Activated CD4-positive, alpha-beta T cell treated with anti-CD3 and anti-CD28 coated beads, Interleukin-2, amount 50 U/mL, for 1 hour (primary cell): Measurements from ENCODE around the gene EYA4.

Source experiments
- DNase-seq: peaks from one replicate; pipeline ENCODE4 v3.0.0-alpha.2; 2020

Gene EYA4

DNA sequence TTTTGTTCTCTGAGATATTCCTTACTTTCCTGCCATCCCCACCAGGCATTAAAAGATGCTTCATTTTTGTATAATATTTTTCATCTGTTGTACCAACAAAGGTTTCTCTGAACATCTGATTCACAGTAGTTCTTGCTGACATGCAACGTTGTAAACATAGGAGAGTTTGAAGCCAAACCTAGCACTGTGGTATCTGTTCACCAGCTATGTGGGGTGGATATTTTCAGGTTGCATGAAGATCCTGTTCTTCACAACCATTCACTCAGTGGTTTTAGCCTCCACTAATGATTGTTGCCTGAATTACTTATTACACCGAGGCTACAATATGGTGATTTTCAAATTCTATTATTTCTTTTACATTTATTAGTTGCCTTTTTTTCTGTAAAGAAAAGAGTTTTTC is 56.5 kb downstream of the EYA4 start:
- DNase-seq, result no peak

DNA sequence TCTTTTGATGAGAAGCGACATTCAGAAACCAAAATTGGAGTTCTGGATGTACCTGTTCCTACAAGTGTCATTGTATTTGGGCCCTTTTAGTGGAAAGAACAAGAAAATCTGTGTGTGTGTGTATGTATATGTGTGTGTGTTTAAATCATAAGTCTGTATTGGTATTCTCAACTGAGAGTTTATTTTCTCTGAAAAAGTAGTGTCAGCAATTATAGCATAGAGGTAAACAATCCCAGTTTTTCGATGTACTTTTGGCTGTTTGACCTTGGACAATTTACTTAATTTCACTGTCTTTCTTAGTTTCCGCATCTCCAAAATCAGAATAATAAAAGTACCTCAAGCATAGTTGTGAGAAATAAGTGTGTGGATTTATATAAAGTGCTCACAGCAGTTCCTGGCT is 57.2 kb downstream of the EYA4 start:
- no peak for DNase-seq

DNA sequence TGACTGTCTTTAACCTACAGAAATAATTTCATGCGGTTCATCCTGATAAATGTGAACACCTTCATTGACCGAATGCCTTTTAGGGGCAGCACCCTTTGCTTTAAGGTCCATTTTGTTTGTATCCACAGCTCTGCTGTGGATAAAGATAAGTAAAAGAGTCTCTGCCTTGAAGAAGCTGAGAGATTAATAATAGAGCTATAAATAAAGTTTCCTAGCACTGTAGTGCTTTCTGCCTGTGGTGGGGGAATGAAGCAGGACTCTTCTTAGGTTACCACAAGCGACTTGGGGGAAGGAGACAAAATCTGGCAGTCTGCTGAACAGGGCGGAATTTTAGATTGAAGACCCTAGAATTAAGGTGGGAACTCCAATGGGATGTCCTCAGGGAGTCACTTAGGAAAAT is 57.6 kb downstream of the EYA4 start:
- no peak for DNase-seq

DNA sequence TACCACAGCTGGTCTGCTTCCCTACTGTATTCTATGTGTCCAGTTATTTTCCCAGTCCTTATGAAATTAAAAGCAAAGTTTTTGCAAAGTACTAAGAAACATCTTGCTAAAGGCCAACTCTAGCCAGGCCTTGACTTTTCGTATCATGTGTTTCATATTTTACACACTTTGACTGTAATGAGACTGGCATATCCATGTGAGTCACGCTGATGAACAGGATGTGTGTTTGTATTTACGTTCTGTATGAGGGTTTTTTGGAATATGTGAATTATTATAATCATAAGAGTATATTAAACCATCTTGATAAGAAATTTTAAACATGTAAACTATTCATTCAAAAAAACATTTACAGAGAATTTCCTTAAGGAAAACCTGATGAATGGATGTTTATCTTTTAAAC is 59.7 kb downstream of the EYA4 start:
- DNase-seq, result no peak

DNA sequence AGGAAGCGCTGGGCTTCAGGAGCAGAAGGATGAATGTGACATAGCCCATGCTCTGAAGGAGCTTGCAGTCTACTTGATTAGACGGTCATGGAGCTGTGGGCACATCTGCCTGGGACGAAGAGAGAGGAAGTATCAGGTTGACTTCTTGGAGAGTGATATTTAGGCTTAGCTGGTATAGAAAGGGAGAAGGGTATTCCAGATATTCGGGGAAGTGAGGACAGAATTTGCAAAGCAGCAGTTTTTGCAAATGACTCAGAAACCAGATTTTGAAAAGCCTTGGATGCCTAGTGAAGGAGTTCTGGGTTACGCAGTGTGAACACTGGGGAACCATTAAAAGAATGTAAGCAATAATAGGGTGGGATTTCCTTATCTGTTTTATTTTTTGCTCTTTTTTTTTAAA is 60.7 kb downstream of the EYA4 start:
- DNase-seq, result no peak

DNA sequence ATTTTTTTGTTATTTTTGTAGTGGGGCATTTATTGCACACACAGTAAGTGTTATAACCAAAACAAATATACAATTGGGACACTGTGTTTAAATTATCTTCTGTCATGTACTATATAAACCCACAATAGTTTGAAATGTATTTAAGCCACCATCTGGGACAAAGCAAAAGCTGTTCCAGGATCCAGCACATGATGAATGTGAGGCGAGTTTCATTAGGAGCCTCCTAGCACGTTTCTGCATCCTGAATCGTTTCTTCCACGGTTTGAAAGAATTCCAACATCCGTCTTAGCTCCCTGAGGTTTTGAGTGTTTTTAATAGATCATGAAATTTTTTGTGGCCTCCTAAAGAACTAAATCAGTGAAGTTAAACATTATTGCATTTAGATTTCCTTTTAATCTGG is 65.8 kb downstream of the EYA4 start:
- no peak for DNase-seq

DNA sequence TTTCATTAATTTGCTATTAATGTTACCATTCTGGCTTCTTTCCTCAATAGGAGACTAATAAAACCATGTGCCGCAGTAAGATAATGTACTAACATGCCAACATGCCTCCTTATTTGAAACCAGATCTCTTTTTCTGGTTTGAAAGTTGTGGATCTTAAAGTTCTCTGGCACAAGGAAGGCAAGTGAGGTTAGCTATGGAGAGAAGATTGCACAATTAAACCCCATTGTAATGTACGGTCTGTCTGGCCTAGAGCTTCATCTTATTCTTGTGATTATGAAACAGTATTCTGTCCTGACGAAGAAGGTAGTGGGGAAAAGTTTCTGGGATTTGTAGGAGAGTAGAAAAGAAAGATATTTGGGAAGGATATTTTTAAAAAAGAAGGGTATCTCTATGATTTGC is 68.4 kb downstream of the EYA4 start:
- no peak for DNase-seq

DNA sequence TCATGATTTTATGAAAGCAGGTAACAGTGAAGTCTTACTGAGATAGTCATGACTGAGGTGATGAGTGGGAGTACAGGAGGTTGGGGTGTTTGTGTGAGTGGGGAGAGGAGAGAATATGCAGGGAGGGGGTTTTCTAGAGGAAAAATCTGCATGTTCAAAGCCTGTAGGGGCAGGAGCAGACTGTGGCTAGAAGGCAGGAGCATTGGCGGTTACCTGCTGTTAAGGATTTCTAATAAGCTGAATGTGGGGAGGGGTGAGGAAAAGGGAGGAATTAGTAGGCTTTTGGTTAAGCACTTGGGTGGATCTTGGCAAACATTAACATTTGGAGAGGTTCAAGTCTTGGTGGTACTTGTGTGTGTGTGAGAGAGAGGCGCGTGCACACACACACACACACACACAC is 70.8 kb downstream of the EYA4 start:
- no peak for DNase-seq

DNA sequence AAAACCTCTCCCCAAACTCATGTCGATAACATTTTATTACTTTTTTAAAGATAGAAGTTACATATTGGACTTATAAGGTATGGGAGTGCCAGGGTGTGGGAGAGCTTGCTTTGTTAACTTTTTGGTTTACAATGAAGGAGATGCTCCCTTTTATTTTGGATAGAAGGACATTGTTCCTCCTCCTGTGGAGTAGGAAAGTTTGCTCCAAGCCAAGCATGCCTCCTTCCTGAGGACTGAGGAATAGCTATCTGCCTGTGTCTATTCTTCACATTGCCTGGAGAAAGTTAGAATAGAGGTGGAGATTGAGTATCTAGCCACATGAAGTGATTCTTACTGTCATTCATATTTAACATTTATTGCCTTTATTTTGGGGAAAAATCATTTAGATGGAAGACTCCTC is 71.9 kb downstream of the EYA4 start:
- DNase-seq, result no peak

DNA sequence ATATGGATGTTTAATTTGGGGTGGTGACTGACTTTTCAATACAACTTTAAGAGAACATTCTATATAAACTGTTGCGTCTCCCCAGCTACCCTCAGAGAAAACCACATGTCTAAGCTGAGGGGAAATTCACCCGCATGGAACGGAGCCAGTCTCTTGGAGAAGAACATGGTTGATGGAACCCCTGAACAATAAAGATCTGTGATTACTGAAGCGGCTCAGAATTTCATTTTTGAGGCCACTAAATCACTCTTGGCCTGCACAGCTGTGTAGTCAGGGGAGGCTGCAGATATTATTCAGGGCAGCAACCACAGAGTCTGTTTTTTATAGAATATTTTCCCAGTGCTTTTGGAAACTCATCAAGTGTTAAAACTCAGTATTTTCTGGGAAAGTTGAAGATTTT is 73.8 kb downstream of the EYA4 start:
- DNase-seq, result no peak

DNA sequence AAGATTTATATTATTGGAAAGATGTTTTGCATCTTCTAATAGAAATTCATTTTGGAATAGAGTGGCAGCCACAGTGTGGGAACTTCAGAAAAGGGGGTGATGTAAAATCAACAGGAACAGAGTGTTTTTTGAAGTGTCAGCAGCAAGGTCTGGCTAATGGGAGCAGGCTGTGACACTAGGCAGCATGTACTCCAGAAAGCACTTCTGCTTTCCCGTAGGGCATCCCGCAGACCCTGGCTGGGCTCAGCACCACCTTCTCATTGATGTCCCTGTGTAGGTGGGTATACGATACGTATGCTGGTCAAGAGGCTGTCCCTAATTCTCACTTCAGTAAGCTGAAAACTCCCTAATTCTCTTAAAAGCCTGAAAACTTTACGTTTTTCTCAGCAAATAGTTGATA is 74.7 kb downstream of the EYA4 start:
- no peak for DNase-seq

DNA sequence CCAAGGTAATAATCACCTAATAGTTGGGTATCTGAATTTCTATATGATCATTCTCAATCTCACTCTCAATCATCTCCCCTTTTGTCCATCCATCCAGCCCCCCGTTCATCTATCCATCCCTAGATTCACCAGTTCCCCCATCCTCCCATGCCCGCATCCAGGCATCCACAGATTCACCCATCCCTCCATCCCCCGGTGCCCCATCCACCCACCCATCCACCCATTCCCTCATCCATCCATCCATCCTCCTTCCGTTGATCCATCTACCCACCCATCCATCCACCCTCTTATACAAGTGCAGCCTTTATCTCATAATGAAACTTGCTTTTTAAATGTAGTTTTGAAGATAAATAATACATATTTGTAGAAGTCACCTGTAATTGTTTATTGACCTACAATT is 76.5 kb downstream of the EYA4 start:
- no peak for DNase-seq

DNA sequence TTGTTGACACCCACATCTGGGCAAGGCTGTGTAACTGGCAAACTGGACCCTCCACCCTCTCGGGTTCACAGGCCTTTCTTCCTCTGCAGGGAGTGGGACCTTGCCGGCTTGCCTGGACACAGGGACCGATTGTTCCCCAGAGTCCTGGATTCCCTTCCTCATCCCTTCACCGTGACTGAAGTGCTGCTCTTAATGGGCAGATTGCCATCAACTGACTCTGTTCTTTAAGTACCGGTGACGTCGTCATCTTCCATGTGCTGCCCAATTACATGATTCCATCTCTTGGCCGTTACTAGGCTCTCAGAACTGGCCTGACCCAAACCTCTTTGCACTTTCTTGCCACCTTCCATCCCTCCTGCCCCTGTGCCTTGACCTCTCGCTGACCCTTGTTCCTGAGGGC is 85.4 kb downstream of the EYA4 start:
- no peak for DNase-seq

DNA sequence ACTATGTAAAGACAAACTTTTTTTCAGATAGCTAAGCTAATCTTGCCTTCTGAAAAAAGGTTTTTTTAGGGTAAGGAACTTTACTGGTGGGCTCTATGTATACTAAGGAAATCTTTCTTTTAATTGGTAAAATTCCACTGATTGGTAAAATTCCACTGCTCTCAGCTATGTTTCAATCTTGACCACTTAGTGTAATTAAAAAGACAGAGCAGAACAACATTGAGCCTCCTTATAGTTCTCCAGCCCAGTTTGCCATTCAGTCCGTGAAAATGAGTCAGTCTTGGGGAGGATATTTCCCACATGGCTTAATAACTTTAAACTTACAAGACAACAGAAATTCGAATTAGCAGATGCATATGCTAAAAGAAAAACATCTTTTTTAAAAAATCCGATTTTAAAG is 92.7 kb downstream of the EYA4 start:
- no peak for DNase-seq

DNA sequence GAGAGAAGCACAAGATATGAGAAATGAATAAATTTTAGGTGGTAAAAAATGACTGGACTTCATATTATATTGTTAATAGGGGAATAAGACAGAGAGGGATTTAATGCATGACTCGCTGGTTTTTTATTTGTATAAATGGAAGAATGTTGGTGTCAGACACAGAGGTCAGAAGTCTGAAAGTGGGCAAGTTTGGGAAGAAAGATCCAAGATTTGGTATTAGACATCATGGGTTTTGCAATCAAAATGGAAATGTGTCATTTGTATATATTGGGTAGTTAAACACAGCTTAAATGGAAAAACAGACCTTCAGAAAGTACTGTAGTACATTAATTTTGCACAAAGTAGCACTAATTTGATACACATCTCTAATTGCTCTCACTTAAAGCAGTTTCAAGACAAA is 96.2 kb downstream of the EYA4 start:
- DNase-seq, result no peak

DNA sequence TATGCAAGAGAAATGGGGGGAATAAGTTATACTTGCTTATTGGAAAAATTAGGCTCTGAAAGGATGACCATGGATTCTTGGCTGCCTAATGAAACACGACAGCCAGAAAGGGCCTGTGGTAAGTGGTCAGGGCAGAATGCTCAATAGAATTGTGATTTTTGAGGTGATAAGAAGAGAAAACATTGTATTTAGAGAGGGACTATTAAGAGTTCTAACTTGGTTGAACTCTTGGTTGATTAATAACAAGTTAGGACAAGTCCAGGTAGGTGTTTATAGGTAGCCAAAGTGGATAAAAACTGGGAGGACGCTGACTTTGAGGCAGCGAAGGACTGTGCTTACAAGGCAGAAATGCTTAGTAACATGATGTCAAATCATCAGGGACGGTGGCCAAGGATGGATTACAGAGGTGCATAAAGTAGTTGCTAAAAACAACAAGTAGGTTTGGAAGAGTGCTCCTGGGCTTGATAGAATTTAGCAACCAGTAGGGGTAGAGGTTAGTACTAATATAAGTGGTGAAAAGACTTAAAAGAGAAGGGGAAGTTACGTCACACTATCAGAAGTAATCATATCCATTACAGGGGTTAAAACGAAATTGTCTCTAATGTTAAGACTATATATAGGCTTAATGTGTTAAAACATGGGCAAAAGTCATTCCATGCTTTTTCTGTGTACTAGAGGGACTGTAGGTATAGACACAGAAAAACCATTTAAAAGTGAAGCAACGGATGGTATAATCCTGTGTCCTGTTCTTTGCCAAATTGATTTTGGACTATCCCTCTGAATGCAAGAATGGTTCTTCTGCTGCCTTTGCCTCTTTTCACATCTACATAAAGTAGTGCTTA is 98.6 kb downstream of the EYA4 start:
- no peak for DNase-seq

DNA sequence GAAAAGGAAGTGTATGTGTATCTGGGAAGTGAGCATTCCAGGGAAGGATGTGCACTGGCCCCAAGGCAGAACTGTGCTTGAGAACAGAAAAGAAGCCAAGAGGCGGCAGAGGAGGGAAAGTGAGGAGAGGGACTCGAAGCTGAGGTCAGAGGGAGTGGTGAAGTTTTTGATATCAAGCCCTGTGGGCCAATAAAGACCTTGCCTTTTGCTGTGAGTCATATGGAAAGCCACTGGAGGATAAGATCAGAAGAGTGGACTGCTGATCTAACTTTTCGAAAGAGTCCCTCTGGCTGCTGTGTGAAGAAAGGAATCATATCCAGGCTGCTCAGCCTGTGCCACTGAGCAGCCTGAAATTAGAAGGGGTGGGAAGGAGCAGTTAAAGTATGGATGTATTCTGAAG is 99.4 kb downstream of the EYA4 start:
- no peak for DNase-seq

DNA sequence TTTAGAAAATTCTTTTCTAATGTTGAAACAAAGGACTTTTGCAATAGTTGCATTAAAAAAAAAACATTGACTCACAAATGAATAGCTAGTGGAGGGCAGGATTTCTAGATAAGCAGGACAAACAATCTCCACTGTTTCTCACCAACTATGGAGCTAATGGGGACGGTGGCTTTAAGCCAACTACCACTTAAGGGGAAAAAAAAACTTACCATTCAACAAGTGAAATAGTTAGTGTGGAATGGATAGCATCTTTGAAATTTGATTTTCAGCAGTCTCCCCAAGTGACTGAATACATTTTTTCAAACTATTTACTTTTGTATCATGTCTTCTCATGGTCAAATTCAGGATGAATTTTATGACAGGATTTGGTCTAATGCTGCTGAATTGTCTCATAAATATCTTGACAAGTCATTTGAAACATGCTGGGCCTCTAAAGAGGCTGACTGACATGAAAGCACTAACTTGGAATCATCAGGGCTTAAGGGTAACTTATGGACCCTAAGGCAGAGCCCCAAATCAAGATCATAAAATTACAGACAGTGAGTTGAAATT is 100.5 kb downstream of the EYA4 start:
- no peak for DNase-seq

DNA sequence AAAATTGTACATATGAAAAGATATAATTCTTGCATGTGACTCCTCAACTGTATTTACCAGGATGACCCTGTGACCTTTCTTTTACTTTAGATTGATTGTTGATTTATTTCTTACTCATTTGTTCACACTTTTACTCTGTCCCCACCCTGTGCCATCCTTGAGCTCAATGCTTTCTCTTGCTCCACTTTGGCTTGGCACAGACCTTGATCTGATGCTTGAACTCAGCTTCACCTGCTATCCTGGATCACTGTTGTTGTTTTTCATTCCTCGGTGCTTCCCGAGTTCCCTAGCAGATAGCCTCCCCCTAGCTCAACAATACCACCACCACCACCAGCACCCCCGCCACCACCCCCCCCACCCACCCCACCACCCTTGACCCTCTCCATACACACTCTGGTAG is 102.1 kb downstream of the EYA4 start:
- DNase-seq, result no peak

DNA sequence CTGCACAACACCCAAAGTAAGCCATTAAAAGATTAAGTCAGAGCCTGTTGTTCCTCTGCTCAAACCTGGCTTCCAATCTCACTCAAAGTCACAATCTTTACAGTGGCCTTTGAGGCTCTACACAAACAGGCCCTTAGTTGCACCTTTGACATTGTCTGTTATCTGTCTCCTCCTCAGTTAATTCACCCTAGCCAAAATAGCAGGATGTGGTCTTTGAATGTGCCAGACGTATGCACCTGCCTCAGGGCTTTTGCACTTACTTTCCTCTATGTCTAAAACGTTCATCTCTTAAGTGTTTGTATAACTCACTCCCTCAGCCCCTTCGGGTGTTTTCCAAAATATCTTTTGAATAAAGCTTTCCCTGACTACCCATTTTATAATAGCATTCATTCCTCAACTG is 107.7 kb downstream of the EYA4 start:
- no peak for DNase-seq

DNA sequence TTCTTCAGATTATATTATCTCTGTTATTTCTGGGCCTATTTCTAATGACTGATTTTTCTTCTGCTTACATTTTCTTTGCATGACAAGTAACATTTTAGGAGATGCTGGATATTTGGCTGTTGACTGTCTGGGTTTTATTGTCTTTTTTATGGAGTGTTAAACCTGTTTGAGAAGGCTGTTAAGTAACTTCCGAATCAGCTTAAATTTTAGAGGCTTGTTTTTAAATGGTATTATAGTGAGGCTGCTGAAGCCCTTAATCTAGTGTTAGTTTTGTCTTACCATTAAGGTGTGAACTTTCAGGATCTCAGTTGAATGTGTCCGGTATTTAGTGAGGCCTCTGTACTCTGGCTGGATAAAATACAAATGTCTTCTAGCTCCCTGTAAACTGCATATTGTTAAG is 109.8 kb downstream of the EYA4 start:
- DNase-seq, result no peak

DNA sequence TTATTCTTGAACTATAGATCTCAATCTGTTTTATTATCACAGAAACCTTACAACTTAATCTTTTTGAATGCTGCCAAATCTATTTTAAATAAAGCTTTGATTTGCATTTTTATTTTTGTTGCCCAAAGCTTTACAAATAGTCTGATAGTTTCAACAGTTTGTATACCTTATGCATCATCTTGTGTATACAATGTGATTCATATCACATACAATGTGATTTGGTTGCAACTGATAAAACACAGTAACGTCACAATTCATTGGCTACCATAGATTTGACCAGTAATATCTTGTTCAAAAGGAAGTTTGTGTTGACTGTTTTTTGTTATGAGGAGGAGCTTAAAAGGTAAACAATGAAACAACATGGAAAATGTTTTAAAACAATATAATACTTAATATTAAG is 110.9 kb downstream of the EYA4 start:
- no peak for DNase-seq

DNA sequence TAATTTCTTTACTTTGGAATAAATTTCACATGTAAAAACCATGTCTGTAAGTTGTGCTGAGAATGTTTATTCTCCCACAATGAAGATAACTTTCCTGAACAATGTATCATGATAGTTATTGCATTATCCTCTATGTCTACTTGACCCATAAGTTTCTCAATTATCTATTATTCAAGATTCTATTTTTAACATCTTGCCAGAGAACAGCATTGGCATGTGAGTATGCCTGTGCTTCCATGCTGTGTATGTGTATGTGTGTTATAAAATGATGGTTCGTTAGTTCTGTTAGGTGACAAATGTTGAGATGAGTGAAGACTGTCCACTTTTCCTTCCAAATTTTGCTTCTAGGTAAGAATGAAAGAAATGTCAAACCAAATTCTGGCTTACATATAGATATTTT is 111.9 kb downstream of the EYA4 start:
- no peak for DNase-seq

DNA sequence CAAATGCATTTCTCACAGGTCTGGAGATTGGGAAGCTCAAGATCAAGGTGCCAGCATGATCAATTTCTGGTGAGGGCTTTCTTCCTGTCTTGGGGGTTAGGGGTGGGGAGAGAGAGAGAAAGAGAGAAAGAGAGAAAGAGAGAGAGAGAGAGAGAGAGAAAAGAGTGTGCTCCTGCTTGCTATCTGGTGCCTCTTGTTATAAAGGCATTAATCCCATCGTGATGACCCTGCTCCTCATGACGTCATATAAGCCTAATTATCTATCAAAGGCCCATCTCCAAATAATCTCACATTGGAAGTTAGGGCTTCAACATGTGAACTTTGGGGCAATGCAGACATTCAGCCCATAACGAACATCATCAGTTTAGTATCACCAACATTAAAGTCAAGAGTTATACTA is 114.8 kb downstream of the EYA4 start:
- no peak for DNase-seq

DNA sequence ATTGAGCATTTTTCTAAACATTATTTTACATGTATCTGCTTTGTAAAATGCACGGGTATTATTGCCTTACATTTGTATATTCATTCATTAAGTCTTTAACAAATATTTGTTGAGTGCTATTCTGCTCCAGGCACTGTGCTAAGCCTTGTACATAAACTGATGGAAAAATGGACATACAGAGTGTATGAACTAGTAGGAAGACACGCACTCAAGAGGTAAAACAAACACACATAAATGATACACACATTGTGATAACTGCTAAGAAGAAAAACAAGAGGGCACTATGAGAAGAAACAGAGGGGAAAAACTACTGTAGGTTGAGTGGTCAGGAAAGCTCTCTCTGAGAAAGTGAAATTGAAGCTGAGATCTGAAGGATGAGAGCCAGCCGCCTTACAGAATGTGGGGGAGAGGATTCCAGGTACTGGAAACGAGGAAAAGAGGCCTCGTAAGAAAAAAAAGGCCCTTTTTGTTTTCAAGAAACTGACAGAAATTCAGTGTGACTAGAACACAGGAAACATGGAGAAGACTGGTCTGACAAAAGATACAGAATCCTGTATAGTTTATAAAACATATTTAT is 117.5 kb downstream of the EYA4 start:
- no peak for DNase-seq
